Measurements from ENCODE around the gene TSR3. TPM values are rescaled to one million over a fixed set of nuclear protein-coding genes. Genes with fewer than 3 reads are reported as not detected.

TSR3 gene
- total RNA-seq, 4 donors from 2014 or later = 48.2 to 62.3 (median 53.6) TPM

GRCh38 chr16:1347962-1348361 is 3.7 kb downstream of the TSR3 start:
- no peak for DNase-seq
- H3K27ac ChIP-seq = no peak overlapping the region
- H3K4me3 ChIP-seq = no peak overlapping the region
- no peaks in the 10 kb centered on the region for H3K27me3 ChIP-seq
- no peaks in the 10 kb centered on the region for H3K9me3 ChIP-seq
- peaks cover 0 to 31% (median 21%) of the 10 kb centered on the region in 4 donors for H3K4me1 ChIP-seq
- peaks cover 0 to 34% (median 0%) of the 10 kb centered on the region in 3 donors for H3K36me3 ChIP-seq
- no peak for TF ChIP-seq CTCF (IDR thresholded peaks at IDR 0.05)
- TF ChIP-seq POLR2A (IDR thresholded peaks at IDR 0.05) = no peak

- H3K27ac ChIP-seq = no peak overlapping the region
- TF ChIP-seq POLR2A (IDR thresholded peaks at IDR 0.05) = no peak
- TF ChIP-seq CTCF (IDR thresholded peaks at IDR 0.05) = no peak
- no peak for DNase-seq
- peaks cover 0 to 34% (median 0%) of the 10 kb centered on the region in 3 donors for H3K36me3 ChIP-seq
- no peak overlapping the region for H3K4me3 ChIP-seq
- H3K9me3 ChIP-seq = no peaks in the 10 kb centered on the region
- no peaks in the 10 kb centered on the region for H3K27me3 ChIP-seq
- peaks cover 2 to 31% (median 19%) of the 10 kb centered on the region in 4 donors for H3K4me1 ChIP-seq
These were observed 4.3 kb downstream of the TSR3 start for GRCh38 chr16:1347286-1347855.

- H3K9me3 ChIP-seq = no peaks in the 10 kb centered on the region
- TF ChIP-seq POLR2A (IDR thresholded peaks at IDR 0.05) (no peak), CTCF (IDR thresholded peaks at IDR 0.05) (peak in 2 of 6 experiments; percentile 7 to 33)
- peaks cover 3 to 32% (median 24%) of the 10 kb centered on the region in 4 donors for H3K4me1 ChIP-seq
- peaks cover 0 to 34% (median 0%) of the 10 kb centered on the region in 3 donors for H3K36me3 ChIP-seq
- H3K4me3 ChIP-seq = no peak overlapping the region
- DNase-seq = no peak
- H3K27ac ChIP-seq = no peak overlapping the region
- H3K27me3 ChIP-seq = no peaks in the 10 kb centered on the region
These were observed 5.0 kb downstream of the TSR3 start for GRCh38 chr16:1346422-1347285.

- no peaks in the 10 kb centered on the region for H3K9me3 ChIP-seq
- DNase-seq = no peak
- H3K4me3 ChIP-seq = no peak overlapping the region
- H3K4me1 ChIP-seq = peaks cover 3 to 27% (median 20%) of the 10 kb centered on the region in 4 donors
- no peak overlapping the region for H3K27ac ChIP-seq
- TF ChIP-seq POLR2A (IDR thresholded peaks at IDR 0.05) (no peak), CTCF (IDR thresholded peaks at IDR 0.05) (no peak)
- peaks cover 0 to 34% (median 0%) of the 10 kb centered on the region in 3 donors for H3K36me3 ChIP-seq
- no peaks in the 10 kb centered on the region for H3K27me3 ChIP-seq
These were observed 5.8 kb downstream of the TSR3 start for GRCh38 chr16:1345651-1346421.

GRCh38 chr16:1345087-1345486 is 6.6 kb downstream of the TSR3 start:
- no peak for TF ChIP-seq CTCF (IDR thresholded peaks at IDR 0.05)
- no peak for TF ChIP-seq POLR2A (IDR thresholded peaks at IDR 0.05)
- Histone ChIP-seq H3K9me3 (no peaks in the 10 kb centered on the region), H3K36me3 (peaks cover 0 to 27% (median 0%) of the 10 kb centered on the region in 3 donors), H3K4me1 (peaks cover 3 to 23% (median 15%) of the 10 kb centered on the region in 4 donors), H3K4me3 (no peak overlapping the region), H3K27me3 (no peaks in the 10 kb centered on the region), H3K27ac (no peak overlapping the region)
- no peak for DNase-seq
